GM18519 (cell line): ENCODE measurements around the gene THSD7B.

Experiments used
- ATAC-seq: cut with Tn5 transposase; IDR thresholded peaks from one replicate; pipeline ENCODE4 v1.9.1; 2021; ENCODE audit warnings: mild to moderate bottlenecking, moderate library complexity; ENCODE audit not compliant: unreplicated experiment, low FRiP score

The THSD7B gene

GRCh38 chr2:137185378-137186078, 420.2 kb downstream of the THSD7B start:
- no peak for ATAC-seq

GRCh38 chr2:137187216-137187615, 421.9 kb downstream of the THSD7B start:
- no peak for ATAC-seq

- no peak for ATAC-seq
Observed at GRCh38 chr2:137190411-137191195, 425.3 kb downstream of the THSD7B start.

GRCh38 chr2:137192366-137193310, 427.3 kb downstream of the THSD7B start:
- ATAC-seq, result no peak

GRCh38 chr2:137193401-137193800, 428.1 kb downstream of the THSD7B start:
- no peak for ATAC-seq

- no peak for ATAC-seq
Observed at GRCh38 chr2:137194111-137194510, 428.8 kb downstream of the THSD7B start.

- no peak for ATAC-seq
Observed at GRCh38 chr2:137199751-137200150, 434.4 kb downstream of the THSD7B start.

- no peak for ATAC-seq
Observed at GRCh38 chr2:137202318-137202717, 437.0 kb downstream of the THSD7B start.

GRCh38 chr2:137205324-137205723, 440.0 kb downstream of the THSD7B start:
- no peak for ATAC-seq

- no peak for ATAC-seq
Observed at GRCh38 chr2:137206069-137206468, 440.7 kb downstream of the THSD7B start.

- no peak for ATAC-seq
Observed at GRCh38 chr2:137207030-137207429, 441.7 kb downstream of the THSD7B start.

GRCh38 chr2:137208431-137208891, 443.1 kb downstream of the THSD7B start:
- no peak for ATAC-seq

GRCh38 chr2:137210039-137210438, 444.7 kb downstream of the THSD7B start:
- ATAC-seq, result no peak

GRCh38 chr2:137211761-137212160, 446.4 kb downstream of the THSD7B start:
- ATAC-seq, result no peak

- no peak for ATAC-seq
Observed at GRCh38 chr2:137220438-137220993, 455.2 kb downstream of the THSD7B start.

GRCh38 chr2:137221797-137222492, 456.6 kb downstream of the THSD7B start:
- ATAC-seq, result peak; percentile 78

GRCh38 chr2:137223722-137224121, 458.4 kb downstream of the THSD7B start:
- ATAC-seq, result no peak

GRCh38 chr2:137228566-137228965, 463.2 kb downstream of the THSD7B start:
- ATAC-seq, result no peak

- ATAC-seq, result no peak
Observed at GRCh38 chr2:137229834-137230233, 464.5 kb downstream of the THSD7B start.

- no peak for ATAC-seq
Observed at GRCh38 chr2:137231628-137232027, 466.3 kb downstream of the THSD7B start.
